SK-N-MC (cell line): Measurements from ENCODE around the gene KCNQ1.

Experiments
- EZH2 ChIP-seq: fragments of 200-600 bp; sonication (generic); IDR thresholded peaks from one replicate; pipeline ENCODE4 v1.6.1; 2017; ENCODE audit warnings: antibody characterized with exemption
- POLR2AphosphoS5 ChIP-seq: IDR thresholded peaks from 2 replicates; pipeline ENCODE4 v1.6.1; 2012; ENCODE audit warnings: mild to moderate bottlenecking, low read depth, low read length, borderline replicate concordance

GRCh38 chr11:2426221-2426620 lies 18.6 kb upstream of the KCNQ1 start:
- TF ChIP-seq EZH2: no peak
- no peak for TF ChIP-seq POLR2AphosphoS5
